Transverse colon (tissue), 4 donors: ENCODE results near the gene OPALIN. TPM values are rescaled to one million over a fixed set of nuclear protein-coding genes. Genes with fewer than 3 reads are reported as not detected.

ENCODE experiments used
- DNase-seq: peaks from one replicate; pipeline ENCODE4 v3.0.0-alpha.2; 2019
- H3K27ac ChIP-seq, 4 donors: fragments of 200-600 bp; sonication (generic); 2 replicates each; pipeline ENCODE4 v1.5.1; 2016 to 2018; ENCODE audit warnings: inconsistent platforms in 4 of 4
- H3K27me3 ChIP-seq: fragments of 200-600 bp; sonication (generic); 2 replicates; pipeline ENCODE4 v1.5.1; 2017; ENCODE audit warnings: inconsistent platforms
- H3K36me3 ChIP-seq, 4 donors: fragments of 200-600 bp; sonication (generic); 2 replicates each; pipeline ENCODE4 v1.5.1; 2017 to 2019; ENCODE audit warnings: inconsistent platforms in 4 of 4
- H3K4me1 ChIP-seq, 4 donors: fragments of 200-600 bp; sonication (generic); 2 replicates each; pipeline ENCODE4 v1.5.1; 2017 to 2020; ENCODE audit warnings: inconsistent platforms in 4 of 4
- H3K4me3 ChIP-seq, 4 donors: fragments of 200-600 bp; sonication (generic); 1 replicate in 1 of 4; 2 replicates in 3 of 4; pipeline versions ENCODE4 v1.5.1 to v1.6.1; 2017 to 2019; ENCODE audit warnings: inconsistent platforms in 4 of 4
- H3K9me3 ChIP-seq, 2 donors: fragments of 200-600 bp; sonication (generic); 2 replicates each; pipeline ENCODE4 v1.5.1; 2017 to 2019; ENCODE audit warnings: inconsistent platforms in 2 of 2
- EP300 ChIP-seq: sonication (generic); formaldehyde crosslinking; IDR thresholded peaks from one replicate; pipeline ENCODE4 v1.6.1; 2017; ENCODE audit warnings: antibody characterized with exemption, low read depth
- POLR2A ChIP-seq: fragments of 450-650 bp; IDR thresholded peaks from one replicate; pipeline ENCODE4 v1.6.1; 2016; ENCODE audit warnings: antibody characterized with exemption, mild to moderate bottlenecking, moderate library complexity
- POLR2AphosphoS5 ChIP-seq, 3 donors: sonication (generic); formaldehyde crosslinking; IDR thresholded peaks; one replicate each; pipeline ENCODE4 v1.6.1; 2016; ENCODE audit warnings: antibody characterized with exemption in 3 of 3
- WGBS, 2 donors: methylation state at CpG; one replicate each; pipeline ENCODE4 v1.1.5; 2018; ENCODE audit warnings: low coverage in 1 of 2; 5-methylcytosine and 5-hydroxymethylcytosine counted together
- in situ Hi-C, 4 donors: fragments of 200-750 bp; cut with MboI; loops; one replicate each; pipeline versions ENCODE4 v1.15.0 to v1.15.1; 2017; ENCODE audit warnings: low sequenced_read_pairs in 3 of 4, low pct_ligation_motif_present in 1 of 4, low pct_unique_long_range_greater_than_20kb in 1 of 4
- intact Hi-C: fragments of 100-400 bp; cut with DNase I; formaldehyde crosslinking; loops from one replicate; pipeline ENCODE4 v1.15.1; 2023; ENCODE audit warnings: low total_unique reads
- total RNA-seq, 4 donors: library from RNA; depleted of rRNA; stranded (reverse); fragments of >200 nt; gene quantifications; one replicate each; pipeline ENCODE4 v1.1.0, GENCODE V29; 2016
- TF ChIP-seq, protein P1 (sequence below), 5 experiments: fragments of 200-600 bp in 3 of 5; fragments of 450-650 bp in 2 of 5; sonication (generic) in 3 of 5; IDR thresholded peaks; 1 replicate in 2 of 5; 2 replicates in 3 of 5; pipeline ENCODE4 v1.5.1; 2016 to 2017; ENCODE audit warnings: antibody characterized with exemption in 5 of 5, inconsistent platforms in 3 of 5, mild to moderate bottlenecking in 2 of 5, moderate library complexity in 1 of 5

The OPALIN gene
- total RNA-seq, 4 donors from 2014 or later = not detected

DNA sequence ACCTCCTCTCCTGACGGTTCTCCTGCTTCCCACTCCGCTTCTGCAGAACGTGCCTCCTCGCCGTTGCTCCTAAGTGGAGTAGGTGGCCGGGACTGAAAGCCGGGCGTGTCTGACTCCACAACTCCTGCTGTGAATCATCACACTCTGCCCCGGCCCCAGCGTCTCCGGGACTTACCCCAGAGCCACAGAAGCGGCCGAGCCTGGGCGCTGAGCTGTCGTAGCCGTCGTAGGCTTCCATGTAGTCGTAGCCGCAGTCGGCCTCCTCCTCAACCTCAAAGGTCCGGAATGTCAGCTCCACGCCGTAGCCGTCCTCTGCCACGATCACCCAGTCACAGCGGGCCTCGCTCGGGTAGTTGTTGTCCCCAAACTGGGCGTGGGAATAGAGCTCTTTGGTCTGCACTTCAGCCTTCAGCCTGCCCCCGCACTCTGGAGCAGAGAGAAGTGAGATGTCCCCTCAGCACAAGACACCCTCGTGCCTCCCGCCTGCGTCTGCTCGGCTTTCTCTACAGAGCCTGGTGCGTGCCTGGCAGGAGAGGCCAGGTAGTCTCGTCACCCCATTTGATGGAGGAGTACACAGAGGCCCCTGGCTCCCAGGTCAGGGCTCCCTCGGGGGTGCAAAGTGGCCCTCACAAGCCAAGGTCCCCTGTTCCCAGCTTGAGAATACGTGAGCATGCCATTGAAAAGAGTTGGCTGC lies 11.2 kb upstream of the OPALIN start:
- Histone ChIP-seq H3K4me1 (peaks cover 0 to 5% (median 2%) of the 10 kb centered on the region in 4 donors), H3K9me3 (no peaks in the 10 kb centered on the region), H3K36me3 (no peaks in the 10 kb centered on the region), H3K27ac (no peak overlapping the region), H3K4me3 (no peak overlapping the region), H3K27me3 (no peaks in the 10 kb centered on the region)
- 65% methylated on average over 38 of the region's 38 CpGs; no CpG with 5 or more reads in 1 of the 2 donors for WGBS, 2 donors
- intact Hi-C loops (loop anchor here (10.0 kb wide), 1 partner anchor 465 kb away; the partner anchor contains the start of gene LCOR), in situ Hi-C loops (no loop called here)
- no peak for DNase-seq
- no peak for TF ChIP-seq EP300
- no peak for TF ChIP-seq POLR2A
- no peak for TF ChIP-seq POLR2AphosphoS5 (IDR thresholded peaks at IDR 0.05)
- TF ChIP-seq, protein P1, sequence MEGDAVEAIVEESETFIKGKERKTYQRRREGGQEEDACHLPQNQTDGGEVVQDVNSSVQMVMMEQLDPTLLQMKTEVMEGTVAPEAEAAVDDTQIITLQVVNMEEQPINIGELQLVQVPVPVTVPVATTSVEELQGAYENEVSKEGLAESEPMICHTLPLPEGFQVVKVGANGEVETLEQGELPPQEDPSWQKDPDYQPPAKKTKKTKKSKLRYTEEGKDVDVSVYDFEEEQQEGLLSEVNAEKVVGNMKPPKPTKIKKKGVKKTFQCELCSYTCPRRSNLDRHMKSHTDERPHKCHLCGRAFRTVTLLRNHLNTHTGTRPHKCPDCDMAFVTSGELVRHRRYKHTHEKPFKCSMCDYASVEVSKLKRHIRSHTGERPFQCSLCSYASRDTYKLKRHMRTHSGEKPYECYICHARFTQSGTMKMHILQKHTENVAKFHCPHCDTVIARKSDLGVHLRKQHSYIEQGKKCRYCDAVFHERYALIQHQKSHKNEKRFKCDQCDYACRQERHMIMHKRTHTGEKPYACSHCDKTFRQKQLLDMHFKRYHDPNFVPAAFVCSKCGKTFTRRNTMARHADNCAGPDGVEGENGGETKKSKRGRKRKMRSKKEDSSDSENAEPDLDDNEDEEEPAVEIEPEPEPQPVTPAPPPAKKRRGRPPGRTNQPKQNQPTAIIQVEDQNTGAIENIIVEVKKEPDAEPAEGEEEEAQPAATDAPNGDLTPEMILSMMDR (IDR thresholded peaks at IDR 0.05) = no peak

DNA sequence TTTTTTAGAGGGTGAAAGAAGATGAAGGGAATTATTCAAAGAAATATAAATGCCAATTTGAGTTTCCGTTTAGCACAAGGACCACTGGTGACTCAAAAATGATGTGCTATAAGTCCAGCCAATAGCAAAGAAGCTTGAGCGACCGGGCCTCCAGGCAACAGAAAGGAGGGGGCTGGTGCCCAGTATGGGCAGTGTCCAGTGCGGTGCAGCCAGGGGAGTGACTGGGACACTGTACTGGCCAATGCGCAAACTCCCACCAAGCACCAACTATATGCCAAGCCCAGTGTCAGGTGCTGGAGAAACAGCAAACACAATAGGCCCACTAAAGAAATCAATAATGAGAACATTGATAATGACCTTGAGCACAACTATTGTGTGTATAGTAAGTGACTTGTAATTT lies 10.2 kb upstream of the OPALIN start:
- 79 to 91% methylated on average over 4 to 5 of the region's 5 CpGs for WGBS, 2 donors
- Histone ChIP-seq H3K36me3 (no peaks in the 10 kb centered on the region), H3K27ac (no peak overlapping the region), H3K27me3 (no peaks in the 10 kb centered on the region), H3K9me3 (no peaks in the 10 kb centered on the region), H3K4me3 (no peak overlapping the region), H3K4me1 (no peaks in the 10 kb centered on the region)
- intact Hi-C loops = no loop called here
- in situ Hi-C loops = no loop called here
- DNase-seq = no peak
- TF ChIP-seq EP300 (no peak), POLR2AphosphoS5 (IDR thresholded peaks at IDR 0.05) (no peak), POLR2A (no peak)
- TF ChIP-seq, protein P1 (IDR thresholded peaks at IDR 0.05) = no peak

DNA sequence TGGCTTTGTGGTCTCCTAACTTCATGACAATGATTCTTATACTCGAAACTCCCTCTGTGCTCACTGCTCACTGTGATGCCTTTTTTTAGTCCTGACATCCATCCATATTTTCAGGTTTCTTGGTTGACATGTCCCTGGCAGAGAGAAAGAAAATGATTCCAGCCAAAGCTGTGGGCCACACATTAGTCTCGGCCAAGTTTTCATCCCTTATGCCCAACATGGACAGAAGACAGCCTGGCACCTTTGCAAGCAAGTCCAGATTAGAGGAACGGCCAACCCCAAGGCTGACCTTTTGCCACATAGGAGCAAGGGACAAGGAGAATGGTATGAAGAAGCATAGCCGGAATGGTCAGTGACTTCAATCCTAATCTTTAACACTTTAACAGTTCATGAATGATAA lies 8.7 kb upstream of the OPALIN start:
- WGBS, 2 donors = 76 to 92% methylated on average over 2 to 4 of the region's 4 CpGs
- H3K27me3 ChIP-seq = no peaks in the 10 kb centered on the region
- no peak overlapping the region for H3K27ac ChIP-seq
- no peaks in the 10 kb centered on the region for H3K36me3 ChIP-seq
- intact Hi-C loops = no loop called here
- TF ChIP-seq, protein P1 (IDR thresholded peaks at IDR 0.05) = no peak
- no peak for DNase-seq
- no peak overlapping the region for H3K4me3 ChIP-seq
- no peaks in the 10 kb centered on the region for H3K4me1 ChIP-seq
- in situ Hi-C loops = no loop called here
- no peaks in the 10 kb centered on the region for H3K9me3 ChIP-seq

DNA sequence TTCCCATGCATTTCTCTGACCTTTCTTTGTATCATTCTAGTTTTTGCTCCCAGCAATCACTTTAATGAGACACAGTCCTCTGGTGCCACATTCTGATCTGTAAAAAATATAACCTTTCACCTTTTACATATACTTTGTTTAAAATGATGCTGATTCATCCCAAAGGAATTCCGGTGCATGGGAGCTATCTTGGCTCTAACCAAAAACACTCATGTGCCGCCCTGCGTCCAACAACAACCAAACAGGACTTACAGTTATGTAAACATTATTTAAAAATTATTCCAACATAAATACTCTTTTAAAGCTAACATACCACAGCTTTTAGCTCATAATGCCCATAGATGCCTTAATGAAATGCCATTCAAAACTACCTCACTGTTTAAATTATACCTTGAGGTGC lies 7.7 kb upstream of the OPALIN start:
- Histone ChIP-seq H3K27ac (no peak overlapping the region), H3K9me3 (no peaks in the 10 kb centered on the region), H3K4me3 (no peak overlapping the region), H3K27me3 (no peaks in the 10 kb centered on the region), H3K36me3 (no peaks in the 10 kb centered on the region), H3K4me1 (no peaks in the 10 kb centered on the region)
- intact Hi-C loops = no loop called here
- in situ Hi-C loops = no loop called here
- no peak for DNase-seq
- TF ChIP-seq POLR2AphosphoS5 (IDR thresholded peaks at IDR 0.05) (no peak), EP300 (no peak), POLR2A (no peak)
- TF ChIP-seq, protein P1 (IDR thresholded peaks at IDR 0.05) = no peak
- 55 to 67% methylated on average over 3 of the region's 3 CpGs for WGBS, 2 donors
